GM19240 (cell line): ENCODE results near the gene WASL.

Experiments used
- DNase-seq: peaks from one replicate; pipeline ENCODE4 v3.0.0; 2011; ENCODE audit warnings: low spot score; ENCODE audit not compliant: insufficient read length

Gene WASL

DNA sequence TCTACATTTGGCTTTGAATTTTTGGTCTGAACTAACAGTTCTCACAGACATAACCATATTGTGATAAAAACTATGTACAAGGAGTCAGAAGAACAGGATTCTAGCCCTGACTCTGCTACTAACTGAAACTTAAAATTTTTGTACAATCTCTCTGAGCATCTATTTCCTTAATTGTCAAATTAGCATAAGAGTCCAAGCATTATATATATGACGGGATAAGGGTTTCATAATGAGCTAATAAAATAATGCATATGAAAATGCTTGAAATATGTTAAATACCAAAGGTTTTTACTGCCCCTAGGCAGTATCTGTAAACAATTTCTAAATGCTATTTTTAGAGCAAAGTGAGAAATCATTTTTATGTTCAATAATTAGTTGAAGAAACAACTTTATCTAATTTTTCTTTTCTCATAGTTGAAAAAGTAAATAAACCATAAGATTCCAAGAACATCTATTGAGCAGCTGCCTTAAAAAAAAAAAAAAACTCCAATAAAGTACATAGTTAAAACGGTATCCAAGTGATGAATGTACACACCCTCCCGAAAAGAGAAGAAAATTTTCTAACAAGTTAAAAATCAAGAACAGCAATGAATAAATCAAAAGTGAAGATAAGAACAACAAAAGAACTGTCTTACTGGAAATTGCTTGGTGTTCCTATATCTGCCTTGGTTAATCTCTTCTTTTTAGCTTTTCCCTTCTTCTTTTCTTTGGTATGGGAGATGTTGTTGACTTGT, 52.7 kb downstream of the WASL start:
- no peak for DNase-seq

DNA sequence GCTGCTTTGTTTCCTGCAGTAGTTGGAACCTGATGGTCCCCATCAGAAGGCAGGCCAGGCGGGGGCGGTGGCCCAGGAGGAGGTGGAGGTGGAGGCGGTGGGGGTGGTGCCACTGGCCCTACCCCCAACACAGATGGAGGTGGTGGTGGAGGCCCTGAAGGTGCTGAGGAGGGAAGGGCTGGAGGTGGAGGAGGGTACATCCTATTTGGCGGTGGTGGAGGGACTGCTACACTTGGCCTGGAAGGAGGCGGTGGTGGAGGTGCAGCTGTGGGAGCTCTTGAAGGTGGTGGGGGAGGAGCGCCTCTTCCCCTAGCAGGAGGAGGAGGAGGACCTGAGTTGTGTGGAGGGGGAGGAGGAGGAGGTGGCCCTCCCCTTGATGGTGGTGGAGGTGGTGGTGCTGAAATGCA, 56.3 kb downstream of the WASL start:
- no peak for DNase-seq

GRCh38 chr7:123690550-123690949, 58.3 kb downstream of the WASL start:
- DNase-seq = no peak

DNA sequence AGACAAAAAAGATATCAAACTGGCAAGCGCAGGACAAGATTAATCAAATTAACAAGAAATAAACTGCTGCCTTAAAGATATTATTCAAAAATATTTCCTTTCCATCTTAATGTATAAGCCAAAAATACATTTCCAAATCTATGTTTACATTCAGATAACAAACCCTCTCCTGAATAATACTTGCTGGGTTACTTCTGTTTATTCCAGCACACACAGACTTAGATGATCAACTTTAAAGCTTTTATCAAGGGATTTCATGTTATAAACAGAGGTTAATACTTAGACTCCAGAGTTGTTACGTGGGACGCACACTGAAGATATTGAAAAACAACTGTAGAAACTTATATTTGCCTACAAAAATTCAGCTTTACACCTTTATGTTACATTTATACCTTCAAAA, 59.6 kb downstream of the WASL start:
- no peak for DNase-seq

GRCh38 chr7:123687727-123688126, 61.1 kb downstream of the WASL start:
- no peak for DNase-seq

DNA sequence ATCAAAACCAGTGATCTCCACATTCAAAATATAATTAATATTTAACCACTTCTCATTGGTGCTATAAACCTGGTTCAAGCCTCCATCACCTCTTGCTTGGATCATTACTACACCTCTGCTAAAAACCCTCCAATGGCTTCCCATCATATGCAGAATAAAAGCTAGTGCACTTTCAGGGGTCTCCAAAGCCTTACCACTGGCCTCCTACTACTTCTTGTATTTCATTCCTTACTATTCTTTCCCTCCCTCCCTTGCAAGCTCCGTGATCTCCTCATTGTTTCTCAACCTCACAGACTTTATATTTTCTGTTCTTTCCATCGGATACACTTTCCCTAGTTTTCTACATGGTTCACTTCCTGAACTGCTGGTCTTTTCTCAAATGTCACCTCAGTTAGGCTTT, 61.6 kb downstream of the WASL start:
- DNase-seq = no peak

DNA sequence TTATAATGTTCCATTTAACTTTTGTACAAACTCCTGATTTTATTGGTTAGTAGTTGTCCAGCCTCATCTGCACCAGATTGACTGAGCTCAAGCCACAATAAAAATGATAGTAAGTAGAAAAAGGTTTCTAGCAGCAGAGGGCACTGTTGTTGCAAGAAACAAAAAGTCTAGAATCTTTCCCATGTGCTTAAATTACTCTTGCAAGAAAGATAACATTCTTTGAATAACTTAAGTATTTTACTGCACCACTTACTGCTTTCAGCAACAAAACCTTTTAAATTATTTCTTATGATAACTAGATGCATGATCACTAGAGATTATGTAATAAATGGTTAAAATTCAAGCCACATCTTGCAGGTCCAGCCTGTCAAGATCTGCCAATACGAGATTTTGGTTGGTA, 66.1 kb downstream of the WASL start:
- no peak for DNase-seq

- DNase-seq = no peak
These were observed 67.2 kb downstream of the WASL start for GRCh38 chr7:123681561-123681960.

DNA sequence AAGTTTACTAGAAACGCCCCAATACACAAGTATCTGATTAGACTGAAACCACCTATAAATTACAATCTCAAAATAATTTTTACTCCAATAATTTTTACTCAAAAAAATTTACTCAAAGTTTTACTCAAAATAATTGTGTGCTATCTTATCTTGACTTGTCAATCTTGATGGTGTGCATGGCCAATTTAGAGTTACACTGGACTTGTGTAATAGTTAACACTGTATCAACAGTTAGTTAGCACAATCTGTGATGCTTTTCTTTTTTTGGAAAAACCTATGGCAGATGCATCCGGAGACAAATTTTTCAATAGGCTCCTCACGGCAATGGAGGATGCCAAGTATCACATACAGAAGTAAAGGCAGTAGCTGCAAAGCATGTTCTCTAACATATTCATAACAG, 68.2 kb downstream of the WASL start:
- DNase-seq = no peak

DNA sequence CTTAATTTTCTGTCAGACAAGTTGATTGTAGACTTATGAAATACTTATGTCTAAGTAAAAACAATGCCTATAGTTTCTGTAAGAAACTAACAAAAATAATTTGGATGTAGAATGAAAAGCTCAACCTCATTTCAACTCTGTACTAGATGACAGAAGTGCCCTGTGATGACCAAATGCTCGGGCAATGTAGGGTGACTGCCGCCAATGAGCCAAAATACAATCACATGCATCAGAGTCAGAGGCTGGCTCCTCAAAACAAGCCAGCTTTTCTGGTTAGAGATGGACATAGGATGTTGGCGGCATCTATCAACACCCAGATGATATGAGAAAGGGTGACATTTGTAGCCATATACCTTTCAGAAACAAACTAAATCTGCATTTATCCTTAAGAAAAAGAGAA, 69.2 kb downstream of the WASL start:
- no peak for DNase-seq

- no peak for DNase-seq
These were observed 71.6 kb downstream of the WASL start for GRCh38 chr7:123677061-123677715.

GRCh38 chr7:123675181-123675473, 73.7 kb downstream of the WASL start:
- no peak for DNase-seq

DNA sequence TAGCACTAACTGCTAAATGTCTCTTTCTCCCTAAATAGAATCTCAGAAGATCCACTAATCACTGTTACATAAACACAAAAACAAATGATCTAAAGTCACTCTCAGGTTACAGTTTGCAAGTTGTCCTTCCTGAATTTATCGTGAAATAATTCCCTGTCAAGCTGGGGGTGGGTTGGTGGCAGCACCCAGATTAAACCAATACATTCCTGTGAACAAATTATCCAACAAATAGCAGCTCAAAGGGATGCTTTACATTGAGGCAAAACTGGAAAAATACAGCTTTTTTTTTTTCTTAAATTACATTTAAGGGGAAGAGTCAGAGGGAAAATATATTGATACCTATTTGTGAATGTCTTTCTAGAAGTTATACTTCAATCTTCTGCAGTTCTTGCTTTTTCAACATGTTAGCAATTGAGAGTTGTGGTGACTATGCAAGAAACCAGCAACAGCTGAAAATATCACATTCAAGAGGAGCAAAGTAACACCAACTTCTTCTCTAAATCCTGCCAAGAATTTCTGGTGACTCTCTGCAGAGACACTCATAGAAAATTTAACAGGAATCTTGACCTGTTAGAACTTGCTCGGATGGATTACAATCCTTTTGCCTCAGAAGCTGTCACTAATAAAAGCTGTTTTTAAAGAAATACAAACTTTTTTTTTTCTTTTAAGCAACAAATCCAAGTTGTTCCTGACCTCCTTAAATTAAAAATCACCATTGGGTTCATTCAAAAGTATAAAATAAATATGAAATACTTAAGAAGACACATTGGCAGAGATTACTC, 74.2 kb downstream of the WASL start:
- DNase-seq = no peak

DNA sequence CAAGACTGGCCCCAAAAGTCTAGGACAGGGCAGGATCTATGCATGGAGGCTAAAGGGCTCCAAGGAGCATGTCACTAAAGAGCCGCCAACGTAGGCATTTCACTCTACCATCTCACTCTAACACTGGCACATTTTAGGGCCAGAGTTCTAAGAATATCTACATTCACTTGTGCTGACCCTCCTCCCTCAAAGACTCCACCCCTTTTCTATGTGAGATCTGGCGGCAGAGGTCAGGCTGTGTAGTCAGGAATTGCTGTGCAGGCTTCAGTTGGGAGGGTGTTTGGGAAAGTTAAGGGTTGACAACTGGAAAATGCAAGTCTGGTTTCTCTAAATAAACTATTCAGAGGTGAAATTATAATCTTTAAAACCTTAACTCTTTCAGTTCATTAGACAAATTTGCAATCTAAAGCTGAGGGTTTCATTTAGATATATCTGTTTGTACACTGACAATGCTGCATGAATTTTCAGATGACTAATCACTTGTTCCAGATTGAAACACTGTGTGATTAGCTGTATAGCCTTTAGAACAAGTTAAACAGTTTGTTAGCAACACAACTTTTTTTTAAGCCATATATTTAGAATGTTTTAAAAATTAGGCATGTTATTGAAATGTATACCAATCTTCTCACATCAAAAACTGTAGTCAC, 74.9 kb downstream of the WASL start:
- no peak for DNase-seq

GRCh38 chr7:123673137-123673732, 75.6 kb downstream of the WASL start:
- no peak for DNase-seq

DNA sequence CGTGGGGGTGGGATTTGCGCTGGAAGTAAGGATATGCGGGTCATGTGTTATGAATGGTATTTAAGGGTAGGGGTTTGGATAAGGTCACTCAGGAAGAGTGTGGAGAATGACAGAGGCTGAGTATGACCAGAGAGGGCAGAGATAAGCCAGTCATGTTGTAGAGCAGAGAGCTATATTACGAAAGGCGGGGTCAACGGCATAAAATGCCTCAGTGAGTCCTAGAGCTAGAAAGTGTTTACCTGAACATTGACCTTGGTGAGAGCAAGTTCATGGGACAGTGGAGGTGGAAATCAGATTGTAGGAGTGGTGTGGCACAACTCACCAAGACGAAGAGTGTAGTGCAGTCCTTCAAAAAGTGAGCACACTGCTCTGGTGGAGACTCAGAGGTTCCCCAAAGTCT, 79.3 kb downstream of the WASL start:
- no peak for DNase-seq

- no peak for DNase-seq
These were observed 82.3 kb downstream of the WASL start for GRCh38 chr7:123666492-123666891.

DNA sequence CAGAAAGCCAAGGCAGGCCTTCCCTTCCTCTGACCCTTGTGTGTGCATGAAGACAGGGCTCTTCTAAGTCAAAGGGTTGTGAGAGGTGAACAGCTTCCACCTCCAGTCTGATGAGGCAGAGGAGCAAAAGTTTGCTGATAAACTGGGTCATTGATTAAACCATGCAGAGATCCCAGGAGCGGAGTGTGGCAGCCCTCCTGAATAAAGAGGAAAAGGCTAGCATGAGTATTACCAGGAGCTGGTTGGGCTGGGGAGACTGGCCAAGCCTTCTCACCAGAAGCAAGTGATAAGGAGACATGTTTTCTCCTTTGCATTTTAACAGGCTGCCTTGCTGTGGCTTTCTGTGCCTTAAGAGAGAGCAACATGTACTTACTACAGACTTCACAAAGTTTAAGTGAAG, 82.9 kb downstream of the WASL start:
- no peak for DNase-seq

DNA sequence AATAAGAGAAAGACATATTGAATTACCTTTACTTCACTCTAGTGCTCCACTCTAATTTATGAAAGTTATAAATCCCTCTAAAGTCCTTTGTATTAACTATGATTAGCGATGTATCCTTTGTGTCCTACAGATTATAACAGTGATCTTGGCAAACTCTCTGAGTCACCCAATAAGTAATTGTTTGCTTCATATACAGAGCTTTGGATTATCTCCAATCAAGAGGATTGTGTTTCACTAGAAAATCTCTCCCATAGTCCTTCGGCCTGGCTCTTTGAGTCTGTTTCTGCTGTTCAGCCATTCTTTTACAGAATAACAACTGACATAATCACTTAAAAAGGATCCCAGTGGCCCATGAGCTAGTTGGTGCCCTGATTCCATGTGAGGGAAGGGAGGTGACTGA, 83.6 kb downstream of the WASL start:
- DNase-seq = no peak

GRCh38 chr7:123663200-123663599, 85.6 kb downstream of the WASL start:
- DNase-seq = no peak

GRCh38 chr7:123662755-123663154, 86.0 kb downstream of the WASL start:
- no peak for DNase-seq

- no peak for DNase-seq
These were observed 86.5 kb downstream of the WASL start for GRCh38 chr7:123662293-123662692.
